ENCODE data around the gene SLCO4C1. TPM values are rescaled to one million over a fixed set of nuclear protein-coding genes. Genes with fewer than 3 reads are reported as not detected.
A peak's percentile ranks its signal among the peaks of the same experiment; 100 is the strongest.

The SLCO4C1 gene
- total and polyA plus RNA-seq, 2 experiments from 2014 or later, result not detected

DNA sequence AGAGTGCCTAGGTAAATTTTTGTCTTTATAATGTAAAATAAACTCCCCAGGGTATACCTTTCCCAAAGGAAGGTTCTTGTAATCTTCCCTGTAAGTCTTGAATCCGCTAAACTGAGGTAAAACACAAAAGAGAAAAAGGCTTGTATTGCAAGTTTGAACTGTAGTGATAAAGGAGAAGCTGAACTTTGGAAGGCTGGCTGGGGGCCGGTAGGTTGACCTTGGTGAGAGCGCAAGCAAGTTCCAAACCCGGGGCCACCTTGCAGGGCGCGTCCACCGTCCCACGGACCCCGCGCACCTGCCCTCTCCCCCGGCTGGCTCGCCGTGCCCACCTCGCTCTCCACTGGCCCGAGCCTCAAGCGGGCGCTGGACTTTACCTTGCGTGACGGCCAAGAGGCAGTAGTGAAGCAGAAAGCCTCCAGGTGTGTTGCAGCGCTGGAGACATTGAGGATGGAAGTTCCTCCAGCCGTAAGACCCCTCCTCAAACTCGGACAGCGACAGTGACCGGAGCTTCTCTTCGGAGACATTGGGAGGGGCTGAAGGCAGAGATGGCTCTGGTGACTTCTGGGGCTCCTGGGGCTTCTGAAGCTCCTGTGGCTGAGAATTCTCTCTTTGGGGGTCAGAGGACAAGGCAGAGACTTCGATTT, 428 bp downstream of the SLCO4C1 start:
- no peak for TF ChIP-seq CTCF (IDR thresholded peaks at IDR 0.05; ENCODE audit: low read depth, low read length)
- Histone ChIP-seq H3K27ac (no peak overlapping the region), H3K36me3 (no peaks in the 10 kb centered on the region), H3K4me1 (ENCODE audit: low read depth) (no peaks in the 10 kb centered on the region), H3K27me3 (peaks cover 26% of the 10 kb centered on the region), H3K9me3 (ENCODE audit: low read depth) (no peaks in the 10 kb centered on the region), H3K4me3 (peak overlapping the region; percentile 40)
- no peak for DNase-seq (ENCODE audit: low read depth in 1 of 2, low spot score in 1 of 2)

DNA sequence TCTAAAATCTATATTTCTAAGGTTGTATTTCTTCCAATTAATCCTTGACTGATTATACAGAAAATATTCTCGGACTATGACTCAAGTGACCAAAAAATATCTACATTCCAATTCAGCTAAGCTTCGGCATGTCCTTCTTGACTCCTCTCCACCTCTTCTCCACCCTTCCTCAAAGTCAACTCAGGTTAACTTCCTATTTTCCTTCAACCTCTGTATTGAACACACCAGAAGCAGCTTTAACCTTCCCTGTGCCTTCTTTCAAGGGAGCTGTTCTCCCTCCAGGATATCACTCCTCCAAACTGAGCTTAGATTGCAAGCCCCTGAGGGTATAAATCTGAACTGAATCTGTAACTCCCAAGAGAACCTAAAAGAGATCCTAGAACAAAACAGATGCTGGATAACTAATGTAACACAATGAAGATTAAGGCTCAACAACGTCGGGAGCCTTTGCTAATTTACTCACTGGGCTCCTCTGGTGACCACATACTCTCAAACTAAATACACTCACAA, 1.1 kb downstream of the SLCO4C1 start:
- TF ChIP-seq CTCF (IDR thresholded peaks at IDR 0.05; ENCODE audit: low read depth, low read length), result no peak
- Histone ChIP-seq H3K9me3 (ENCODE audit: low read depth) (no peaks in the 10 kb centered on the region), H3K36me3 (no peaks in the 10 kb centered on the region), H3K27ac (no peak overlapping the region), H3K4me1 (ENCODE audit: low read depth) (no peaks in the 10 kb centered on the region), H3K4me3 (no peak overlapping the region), H3K27me3 (peaks cover 26% of the 10 kb centered on the region)
- DNase-seq (ENCODE audit: low read depth in 1 of 2, low spot score in 1 of 2), result no peak

DNA sequence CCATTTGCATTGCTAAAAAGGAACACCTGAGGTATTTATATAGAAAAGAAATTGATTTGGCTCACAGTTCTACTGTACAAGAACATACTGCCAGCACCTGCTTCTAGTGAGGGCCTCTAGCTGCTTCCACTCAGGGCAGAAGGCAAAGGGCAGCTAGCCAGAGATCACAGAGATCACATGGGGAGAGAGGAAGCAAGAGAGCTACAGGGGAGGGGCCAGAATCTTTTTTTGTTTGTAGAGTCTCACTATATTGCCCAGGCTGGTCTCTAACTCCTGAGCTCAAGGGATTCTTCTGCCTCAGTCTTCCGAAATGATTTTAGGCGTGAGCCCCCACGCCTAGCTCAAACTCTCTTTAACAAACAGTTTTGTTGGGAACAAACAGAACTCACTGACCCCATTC, 6.1 kb downstream of the SLCO4C1 start:
- Histone ChIP-seq H3K9me3 (ENCODE audit: low read depth) (no peaks in the 10 kb centered on the region), H3K27ac (peak overlapping the region; percentile 17), H3K4me1 (ENCODE audit: low read depth) (peaks cover 7% of the 10 kb centered on the region), H3K4me3 (no peak overlapping the region), H3K27me3 (peaks cover 9% of the 10 kb centered on the region), H3K36me3 (no peaks in the 10 kb centered on the region)
- TF ChIP-seq CTCF (IDR thresholded peaks at IDR 0.05; ENCODE audit: low read depth, low read length), result no peak
- DNase-seq (ENCODE audit: low read depth in 1 of 2, low spot score in 1 of 2), result no peak

DNA sequence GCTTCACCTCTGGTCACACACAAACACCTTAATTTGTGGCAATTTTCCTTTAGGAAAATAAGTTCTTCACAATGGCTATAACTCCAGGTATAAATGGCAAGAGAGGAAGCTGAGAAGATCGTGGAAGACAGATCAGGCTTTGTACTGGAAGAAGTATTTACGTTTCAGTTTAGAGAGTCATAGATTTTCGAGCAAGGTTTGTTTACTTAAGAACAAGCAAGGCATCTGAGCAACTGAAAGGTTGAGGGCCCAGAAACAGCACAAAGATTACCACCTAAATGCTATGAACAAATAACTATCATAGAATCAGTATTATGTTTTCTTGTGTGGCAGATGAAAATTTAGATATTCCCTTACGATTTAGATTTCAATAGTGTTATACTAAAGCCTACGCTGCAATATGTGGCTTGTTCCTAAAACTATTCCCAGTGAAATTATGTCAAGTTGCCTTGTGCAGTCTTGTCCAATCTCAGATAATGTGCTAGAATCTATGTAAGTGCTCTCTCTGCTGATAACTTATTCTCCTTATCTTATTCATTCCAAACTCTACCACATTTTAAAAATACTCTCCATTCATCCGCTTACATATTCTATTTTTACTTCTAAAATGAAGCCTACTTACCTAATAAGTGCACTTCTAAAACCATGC, 6.7 kb downstream of the SLCO4C1 start:
- H3K9me3 ChIP-seq (ENCODE audit: low read depth), result no peaks in the 10 kb centered on the region
- H3K27me3 ChIP-seq, result peaks cover 3% of the 10 kb centered on the region
- H3K4me1 ChIP-seq (ENCODE audit: low read depth), result peaks cover 7% of the 10 kb centered on the region
- TF ChIP-seq CTCF (IDR thresholded peaks at IDR 0.05; ENCODE audit: low read depth, low read length), result no peak
- no peak for DNase-seq (ENCODE audit: low read depth in 1 of 2, low spot score in 1 of 2)
- H3K4me3 ChIP-seq, result no peak overlapping the region
- no peaks in the 10 kb centered on the region for H3K36me3 ChIP-seq
- peak overlapping the region; percentile 17 for H3K27ac ChIP-seq

DNA sequence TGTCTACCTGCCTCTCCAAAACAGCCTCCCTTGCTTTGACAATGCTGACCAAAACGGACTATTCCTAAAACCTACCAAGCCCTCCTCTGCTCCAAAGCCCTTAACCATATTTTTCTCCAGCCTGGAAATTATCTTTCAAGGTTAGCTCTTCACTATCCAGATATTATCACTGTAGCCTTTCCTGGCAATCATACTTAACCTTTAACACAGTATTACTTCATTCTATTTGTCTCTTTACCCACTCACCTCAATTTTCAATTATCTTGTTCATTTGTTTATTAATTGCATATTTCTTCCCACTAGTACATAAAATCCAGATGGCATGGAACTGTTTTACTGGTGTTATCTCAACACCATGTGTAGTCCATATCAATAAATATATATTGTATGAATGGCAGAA, 7.5 kb downstream of the SLCO4C1 start:
- no peaks in the 10 kb centered on the region for H3K9me3 ChIP-seq (ENCODE audit: low read depth)
- no peak overlapping the region for H3K4me3 ChIP-seq
- no peak for TF ChIP-seq CTCF (IDR thresholded peaks at IDR 0.05; ENCODE audit: low read depth, low read length)
- no peak overlapping the region for H3K27ac ChIP-seq
- H3K36me3 ChIP-seq, result no peaks in the 10 kb centered on the region
- H3K4me1 ChIP-seq (ENCODE audit: low read depth), result peaks cover 7% of the 10 kb centered on the region
- no peaks in the 10 kb centered on the region for H3K27me3 ChIP-seq
- no peak for DNase-seq (ENCODE audit: low read depth in 1 of 2, low spot score in 1 of 2)

All from cardiac muscle cell (in vitro differentiated cells and primary cell).